ENCODE measurements around the gene ANKRD13A.
"Not testable (repeated sequence)": the region's sequence is repeated elsewhere in the genome, so short reads cannot be mapped to it uniquely, and the experiment has no call there.

The ANKRD13A gene

GRCh38 chr12:110077800-110078199 lies 78.6 kb downstream of the ANKRD13A start:
- no peak for DNase-seq (ENCODE audit: low read depth in 2 of 3, low spot score in 2 of 3)

- peak; percentile 19 to 47 (median 38) for DNase-seq (ENCODE audit: low read depth in 2 of 3, low spot score in 2 of 3)
Measured at GRCh38 chr12:110079477-110080400, 80.5 kb downstream of the ANKRD13A start.

- DNase-seq (ENCODE audit: low read depth in 2 of 3, low spot score in 2 of 3) = no peak
Measured at GRCh38 chr12:110080410-110080809, 81.2 kb downstream of the ANKRD13A start.

- DNase-seq (ENCODE audit: low read depth in 2 of 3, low spot score in 2 of 3) = no peak
Measured at GRCh38 chr12:110084314-110085015, 85.2 kb downstream of the ANKRD13A start.

GRCh38 chr12:110088216-110088615 lies 89.0 kb downstream of the ANKRD13A start:
- not testable (repeated sequence) for DNase-seq (ENCODE audit: low read depth in 2 of 3, low spot score in 2 of 3)

GRCh38 chr12:110088936-110089335 lies 89.7 kb downstream of the ANKRD13A start:
- no peak for DNase-seq (ENCODE audit: low read depth in 2 of 3, low spot score in 2 of 3)

Data from activated CD8-positive, alpha-beta memory T cell treated with anti-CD3 and anti-CD28 coated beads for 48 hours (primary cell).